Keratinocyte (primary cell): ENCODE results near the gene PCCB. TPM values are rescaled to one million over a fixed set of nuclear protein-coding genes. Genes with fewer than 3 reads are reported as not detected.

Experiments used
- DNase-seq: peaks from one replicate; pipeline ENCODE4 v3.0.0-alpha.2; 2011; ENCODE audit warnings: low read depth, missing footprints, low spot score
- FAIRE-seq: peaks from 2 replicates; lab custom pipeline; 2011; peaks lifted over from hg19 to GRCh38; lab: Jason Lieb, UNC
- H2AFZ ChIP-seq: 2 replicates; pipeline ENCODE4 v1.6.0; 2012; ENCODE audit warnings: low read length, control low read depth, inconsistent platforms; ENCODE audit not compliant: control insufficient read depth
- H3K27ac ChIP-seq: 2 replicates; pipeline ENCODE4 v1.5.1; 2011; ENCODE audit warnings: low read length; ENCODE audit not compliant: control insufficient read depth, insufficient read depth
- H3K27me3 ChIP-seq: 3 replicates; pipeline ENCODE4 v1.6.0; 2011; ENCODE audit warnings: low read length; ENCODE audit not compliant: control insufficient read depth, insufficient read depth; ENCODE audit errors: extremely low read depth
- H3K36me3 ChIP-seq, 2 experiments: 2 replicates in 1 of 2; 3 replicates in 1 of 2; pipeline ENCODE4 v1.5.1; 2011; ENCODE audit warnings: low read length in 2 of 2, mild to moderate bottlenecking in 1 of 2; ENCODE audit not compliant: control insufficient read depth in 2 of 2, insufficient read depth in 2 of 2; ENCODE audit errors: extremely low read depth in 1 of 2
- H3K4me1 ChIP-seq: 3 replicates; pipeline ENCODE4 v1.5.1; 2011; ENCODE audit warnings: low read length; ENCODE audit not compliant: control insufficient read depth, insufficient read depth; ENCODE audit errors: extremely low read depth
- H3K4me2 ChIP-seq: 3 replicates; pipeline ENCODE4 v1.6.0; 2011; ENCODE audit warnings: low read depth, low read length; ENCODE audit not compliant: control insufficient read depth, insufficient read depth; ENCODE audit errors: extremely low read depth
- H3K4me3 ChIP-seq, 3 experiments: fragments of 200-600 bp in 1 of 3; sonication (generic) in 1 of 3; 2 replicates in 2 of 3; 3 replicates in 1 of 3; pipeline ENCODE4 v1.5.1; 2011 to 2016; ENCODE audit warnings: low read length in 3 of 3, mild to moderate bottlenecking in 3 of 3, control low read depth in 2 of 3, inconsistent platforms in 1 of 3, low read depth in 1 of 3, mixed read lengths in 1 of 3, mixed run types in 1 of 3, moderate library complexity in 1 of 3; ENCODE audit not compliant: control insufficient read depth in 2 of 3, insufficient read depth in 2 of 3; ENCODE audit errors: extremely low read depth in 1 of 3
- H3K79me2 ChIP-seq: 2 replicates; pipeline ENCODE4 v1.6.0; 2012; ENCODE audit warnings: low read length; ENCODE audit not compliant: control insufficient read depth, insufficient read depth
- H3K9ac ChIP-seq: 3 replicates; pipeline ENCODE4 v1.6.0; 2011; ENCODE audit warnings: low read length; ENCODE audit not compliant: control insufficient read depth, insufficient read depth; ENCODE audit errors: extremely low read depth
- H3K9me1 ChIP-seq: 3 replicates; pipeline ENCODE4 v1.6.0; 2011; ENCODE audit warnings: low read length; ENCODE audit not compliant: control insufficient read depth, insufficient read depth; ENCODE audit errors: extremely low read depth
- H3K9me3 ChIP-seq: 2 replicates; pipeline ENCODE4 v1.5.1; 2012; ENCODE audit warnings: low read depth, low read length; ENCODE audit not compliant: control insufficient read depth
- H4K20me1 ChIP-seq: 3 replicates; pipeline ENCODE4 v1.6.0; 2011; ENCODE audit warnings: low read length; ENCODE audit not compliant: control insufficient read depth, insufficient read depth; ENCODE audit errors: extremely low read depth
- CTCF ChIP-seq, 3 experiments: IDR thresholded peaks in 1 of 3; conservative IDR thresholded peaks in 1 of 3; optimal IDR thresholded peaks in 1 of 3; 2 replicates in 2 of 3; 3 replicates in 1 of 3; pipeline versions ENCODE3 to v1.5.1; 2011; ENCODE audit warnings: low read length in 3 of 3, mild to moderate bottlenecking in 3 of 3, moderate library complexity in 2 of 3, control low read depth in 1 of 3, inconsistent platforms in 1 of 3; ENCODE audit not compliant: insufficient read depth in 2 of 3; ENCODE audit errors: extremely low read depth in 1 of 3
- EZH2 ChIP-seq: IDR thresholded peaks from one replicate; pipeline ENCODE4 v1.6.1; 2012; ENCODE audit warnings: inconsistent platforms, mild to moderate bottlenecking, low read length, moderate library complexity
- dilution Hi-C: fragments of 300-500 bp; cut with MboI; formaldehyde crosslinking; loops from one replicate; pipeline ENCODE4 v1.7.0; 2020; ENCODE audit warnings: low sequenced_read_pairs; ENCODE audit not compliant: extremely low pct_ligation_motif_present
- polyA plus RNA-seq, 5 experiments: library from polyadenylated mRNA; depleted of rRNA in 3 of 5; stranded (reverse) in 3 of 5; stranded (forward) in 1 of 5; unstranded in 1 of 5; fragments of >200 nt; gene quantifications; 1 replicate in 1 of 5; 2 replicates in 3 of 5; 3 replicates in 1 of 5; pipeline versions ENCODE4 v1.2.1 to v1.2.3, GENCODE V29; 2011 to 2012; ENCODE audit warnings: missing spikeins in 2 of 5, low read depth in 1 of 5, low replicate concordance in 1 of 5

The PCCB gene
- polyA plus RNA-seq, 1 donor (not counting 4 experiments of a cell fraction or from before 2014, with no cell fraction given): 46.9 TPM

GRCh38 chr3:136294176-136294575, 44.0 kb downstream of the PCCB start:
- no peaks in the 10 kb centered on the region for H3K4me1 ChIP-seq
- H3K9ac ChIP-seq: no peak overlapping the region
- TF ChIP-seq CTCF (optimal IDR thresholded peaks at IDR 0.05 in 1 of 3, IDR thresholded peaks at IDR 0.05 in 1 of 3, conservative IDR thresholded peaks at IDR 0.05 in 1 of 3; ENCODE audit: extremely low read depth in 1 of 3, insufficient read depth in 2 of 3, low read length in 3 of 3) (no peak), EZH2 (no peak)
- no peaks in the 10 kb centered on the region for H3K9me1 ChIP-seq
- no peak overlapping the region for H2AFZ ChIP-seq
- H3K27ac ChIP-seq: no peak overlapping the region
- DNase-seq (no peak), FAIRE-seq (no peak)
- no peaks in the 10 kb centered on the region for H3K27me3 ChIP-seq
- no peaks in the 10 kb centered on the region for H3K9me3 ChIP-seq
- H4K20me1 ChIP-seq: no peaks in the 10 kb centered on the region
- dilution Hi-C loops: no loop called here
- H3K4me2 ChIP-seq: no peak overlapping the region
- no peak overlapping the region for H3K4me3 ChIP-seq
- no peaks in the 10 kb centered on the region for H3K79me2 ChIP-seq
- H3K36me3 ChIP-seq: peaks cover 0 to 8% of the 10 kb centered on the region in 2 experiments

- no peaks in the 10 kb centered on the region for H3K9me3 ChIP-seq
- no peak overlapping the region for H3K4me2 ChIP-seq
- H3K27ac ChIP-seq: no peak overlapping the region
- H3K79me2 ChIP-seq: no peaks in the 10 kb centered on the region
- dilution Hi-C loops: no loop called here
- FAIRE-seq: no peak
- H3K9me1 ChIP-seq: no peaks in the 10 kb centered on the region
- DNase-seq: no peak
- no peaks in the 10 kb centered on the region for H3K27me3 ChIP-seq
- H3K9ac ChIP-seq: no peak overlapping the region
- no peak overlapping the region for H2AFZ ChIP-seq
- no peaks in the 10 kb centered on the region for H3K4me1 ChIP-seq
- peaks cover 9 to 19% of the 10 kb centered on the region in 2 experiments for H3K36me3 ChIP-seq
- TF ChIP-seq EZH2: no peak
- no peak for TF ChIP-seq CTCF (optimal IDR thresholded peaks at IDR 0.05 in 1 of 3, IDR thresholded peaks at IDR 0.05 in 1 of 3, conservative IDR thresholded peaks at IDR 0.05 in 1 of 3; ENCODE audit: extremely low read depth in 1 of 3, insufficient read depth in 2 of 3, low read length in 3 of 3)
- H3K4me3 ChIP-seq: no peak overlapping the region
- no peaks in the 10 kb centered on the region for H4K20me1 ChIP-seq
Measured at GRCh38 chr3:136296960-136297359, 46.8 kb downstream of the PCCB start.
